H9 (cell line): ENCODE data around the gene STRADA. TPM values are rescaled to one million over a fixed set of nuclear protein-coding genes. Genes with fewer than 3 reads are reported as not detected.

Experiments used
- DNase-seq: peaks from one replicate; pipeline ENCODE4 v3.0.0-alpha.2; 2017
- H2AFZ ChIP-seq: one replicate; pipeline ENCODE4 v1.6.1; 2013; ENCODE audit warnings: mild to moderate bottlenecking, low read length, control low read depth, moderate library complexity
- H2AK5ac ChIP-seq: 2 replicates; pipeline ENCODE4 v1.6.1; 2013; ENCODE audit warnings: low read length, control low read depth, mixed read lengths; ENCODE audit not compliant: insufficient read length
- H2BK120ac ChIP-seq: one replicate; pipeline ENCODE4 v1.6.1; 2013; ENCODE audit warnings: low read depth, mild to moderate bottlenecking, low read length, control low read depth, inconsistent platforms; ENCODE audit not compliant: poor library complexity, severe bottlenecking
- H2BK12ac ChIP-seq: 2 replicates; pipeline ENCODE4 v1.6.1; 2013; ENCODE audit warnings: low read length, control low read depth, mixed read lengths, low read depth; ENCODE audit not compliant: insufficient read length
- H2BK15ac ChIP-seq: 2 replicates; pipeline ENCODE4 v1.6.1; 2013; ENCODE audit warnings: low read depth, low read length, control low read depth
- H2BK20ac ChIP-seq: one replicate; pipeline ENCODE4 v1.6.1; 2013; ENCODE audit warnings: low read depth, mild to moderate bottlenecking, low read length, control low read depth, inconsistent platforms; ENCODE audit not compliant: poor library complexity, severe bottlenecking
- H2BK5ac ChIP-seq: 2 replicates; pipeline ENCODE4 v1.6.1; 2013; ENCODE audit warnings: low read length, control low read depth, mixed read lengths; ENCODE audit not compliant: insufficient read length
- H3K14ac ChIP-seq: 2 replicates; pipeline ENCODE4 v1.6.1; 2013; ENCODE audit warnings: low read length, control low read depth; ENCODE audit not compliant: insufficient read depth
- H3K18ac ChIP-seq: 2 replicates; pipeline ENCODE4 v1.6.1; 2013; ENCODE audit warnings: low read depth, mild to moderate bottlenecking, mixed read lengths, low read length, control low read depth; ENCODE audit not compliant: insufficient read length
- H3K23ac ChIP-seq: 2 replicates; pipeline ENCODE4 v1.6.1; 2013; ENCODE audit warnings: low read length, control low read depth, mixed read lengths, low read depth; ENCODE audit not compliant: insufficient read length
- H3K23me2 ChIP-seq: 2 replicates; pipeline ENCODE4 v1.6.1; 2013; ENCODE audit warnings: low read depth, mild to moderate bottlenecking, mixed read lengths, low read length, control low read depth; ENCODE audit not compliant: insufficient read length, poor library complexity, severe bottlenecking
- H3K27ac ChIP-seq: 2 replicates; pipeline ENCODE4 v1.5.1; 2013; ENCODE audit warnings: low read length, control low read depth, mixed read lengths, low read depth; ENCODE audit not compliant: insufficient read length
- H3K27me3 ChIP-seq: 2 replicates; pipeline ENCODE4 v1.6.1; 2013; ENCODE audit warnings: low read length, control low read depth, inconsistent platforms; ENCODE audit not compliant: insufficient read depth
- H3K4ac ChIP-seq: 2 replicates; pipeline ENCODE4 v1.6.1; 2013; ENCODE audit warnings: low read depth, mild to moderate bottlenecking, control low read depth, inconsistent platforms, low read length, moderate library complexity
- H3K4me1 ChIP-seq: 2 replicates; pipeline ENCODE4 v1.6.1; 2013; ENCODE audit warnings: low read length, control low read depth, inconsistent platforms; ENCODE audit not compliant: insufficient read depth
- H3K4me2 ChIP-seq: 2 replicates; pipeline ENCODE4 v1.6.1; 2013; ENCODE audit warnings: low read length, control low read depth, mixed read lengths; ENCODE audit not compliant: insufficient read length, insufficient read depth
- H3K56ac ChIP-seq: 2 replicates; pipeline ENCODE4 v1.6.1; 2013; ENCODE audit warnings: low read depth, mild to moderate bottlenecking, mixed read lengths, low read length, control low read depth; ENCODE audit not compliant: insufficient read length
- H3K79me1 ChIP-seq: 2 replicates; pipeline ENCODE4 v1.6.1; 2013; ENCODE audit warnings: low read depth, mild to moderate bottlenecking, moderate library complexity, low read length, control low read depth, inconsistent platforms; ENCODE audit not compliant: insufficient read depth, poor library complexity, severe bottlenecking
- H3K79me2 ChIP-seq: 2 replicates; pipeline ENCODE4 v1.6.1; 2013; ENCODE audit warnings: low read length, control low read depth, inconsistent platforms; ENCODE audit not compliant: insufficient read depth
- H3K9ac ChIP-seq: 2 replicates; pipeline ENCODE4 v1.6.1; 2013; ENCODE audit warnings: low read length, control low read depth, mixed read lengths; ENCODE audit not compliant: insufficient read length; ENCODE audit errors: extremely low read depth
- H3K9me3 ChIP-seq: one replicate; pipeline ENCODE4 v1.6.1; 2013; ENCODE audit warnings: low read depth, low read length, inconsistent platforms; ENCODE audit not compliant: control insufficient read depth
- H3T11ph ChIP-seq: one replicate; pipeline ENCODE4 v1.6.1; 2013; ENCODE audit warnings: mild to moderate bottlenecking, low read length, control low read depth, inconsistent platforms
- H4K20me1 ChIP-seq: one replicate; pipeline ENCODE4 v1.6.1; 2013; ENCODE audit not compliant: control insufficient read depth, insufficient read length, insufficient read depth
- H4K5ac ChIP-seq: 2 replicates; pipeline ENCODE4 v1.6.1; 2013; ENCODE audit warnings: low read depth, mild to moderate bottlenecking, mixed read lengths, low read length, control low read depth; ENCODE audit not compliant: insufficient read length
- H4K8ac ChIP-seq: replicated peaks from 2 replicates; pipeline ENCODE4 v1.6.1; 2013; ENCODE audit warnings: low read length, control low read depth, mixed read lengths, low read depth; ENCODE audit not compliant: insufficient read length
- H4K91ac ChIP-seq: 2 replicates; pipeline ENCODE4 v1.6.1; 2013; ENCODE audit warnings: low read depth, mild to moderate bottlenecking, moderate library complexity, mixed read lengths, low read length, control low read depth; ENCODE audit not compliant: insufficient read length
- H3K27ac Mint-ChIP-seq, 3 experiments: 2 replicates in 2 of 3; 3 replicates in 1 of 3; pipeline ENCODE4 v1.8.0; 2020 to 2021; ENCODE audit warnings: mixed read lengths in 3 of 3, mild to moderate bottlenecking in 1 of 3, moderate library complexity in 1 of 3
- H3K27me3 Mint-ChIP-seq: 2 replicates; pipeline ENCODE4 v1.8.0; 2021; ENCODE audit warnings: low read depth, mild to moderate bottlenecking, moderate library complexity, mixed read lengths
- H3K36me3 Mint-ChIP-seq, 3 experiments: 2 replicates in 2 of 3; 3 replicates in 1 of 3; pipeline ENCODE4 v1.8.0; 2020 to 2021; ENCODE audit warnings: low read depth in 3 of 3, mixed read lengths in 3 of 3; ENCODE audit not compliant: insufficient read depth in 1 of 3
- H3K4me1 Mint-ChIP-seq, 2 experiments: 2 replicates each; pipeline ENCODE4 v1.8.0; 2020; ENCODE audit warnings: mixed read lengths in 2 of 2
- H3K4me3 Mint-ChIP-seq, 2 experiments: 2 replicates in 1 of 2; 3 replicates in 1 of 2; pipeline ENCODE4 v1.8.0; 2020 to 2021; ENCODE audit warnings: mild to moderate bottlenecking in 2 of 2, mixed read lengths in 2 of 2, moderate library complexity in 1 of 2
- H3K9me3 Mint-ChIP-seq, 2 experiments: 2 replicates in 1 of 2; 3 replicates in 1 of 2; pipeline ENCODE4 v1.8.0; 2020; ENCODE audit warnings: mild to moderate bottlenecking in 2 of 2, mixed read lengths in 2 of 2, moderate library complexity in 1 of 2
- CTCF ChIP-seq: fragments of 200-600 bp; sonication (generic); conservative IDR thresholded peaks from 3 replicates; pipeline ENCODE4 v1.8.0; 2021; ENCODE audit warnings: antibody characterized with exemption, mild to moderate bottlenecking
- WGBS: extraction: QIAGEN DNeasy Blood & Tissue Kit; methylation state at CpG from one replicate; pipeline ENCODE4 v1.1.7; 2013; ENCODE audit warnings: missing lambda C conversion rate, low lambda C conversion rate, mixed read lengths; ENCODE audit not compliant: insufficient read length; ENCODE audit errors: extremely low coverage; 5-methylcytosine and 5-hydroxymethylcytosine counted together
- total RNA-seq: library from RNA; stranded (reverse); gene quantifications from 2 replicates; pipeline ENCODE4 v1.2.1, GENCODE V29; 2021

Gene STRADA
- total RNA-seq, 1 experiment from 2014 or later, result 35.0 TPM

- H3T11ph ChIP-seq, result no peak overlapping the region
- no peak overlapping the region for H3K18ac ChIP-seq
- Mint-ChIP-seq H3K4me1 (peaks cover 33 to 34% of the 10 kb centered on the region in 2 experiments), H3K27ac (0 out of 7 replicates have a peak overlapping the region, but pooled peaks of 1 of the 3 experiments have one; percentile 8), H3K9me3 (no peaks in the 10 kb centered on the region), H3K4me3 (no peak overlapping the region), H3K36me3 (peaks cover 0 to 3% (median 0%) of the 10 kb centered on the region in 3 experiments; a peak in 3 of 7 replicates), H3K27me3 (no peaks in the 10 kb centered on the region)
- H3K27me3 ChIP-seq, result no peaks in the 10 kb centered on the region
- no peak overlapping the region for H3K23ac ChIP-seq
- no peak overlapping the region for H2BK120ac ChIP-seq
- no peak overlapping the region for H4K91ac ChIP-seq
- no peaks in the 10 kb centered on the region for H3K79me1 ChIP-seq
- no peaks in the 10 kb centered on the region for H4K20me1 ChIP-seq
- WGBS, result no CpG with 5 or more reads among the region's 5 CpGs
- H3K9ac ChIP-seq, result no peak overlapping the region
- no peak overlapping the region for H2AK5ac ChIP-seq
- no peak overlapping the region for H3K14ac ChIP-seq
- H3K79me2 ChIP-seq, result no peaks in the 10 kb centered on the region
- no peak overlapping the region for H2BK15ac ChIP-seq
- no peaks in the 10 kb centered on the region for H3K9me3 ChIP-seq
- peak; percentile 64 for TF ChIP-seq CTCF
- no peaks in the 10 kb centered on the region for H3K23me2 ChIP-seq
- no peak overlapping the region for H3K4me2 ChIP-seq
- no peak overlapping the region for H4K8ac ChIP-seq
- H4K5ac ChIP-seq, result no peak overlapping the region
- H2BK12ac ChIP-seq, result no peak overlapping the region
- no peak overlapping the region for H3K56ac ChIP-seq
- H3K4me1 ChIP-seq, result peaks cover 8% of the 10 kb centered on the region
- DNase-seq, result peak; percentile 71
- H2BK20ac ChIP-seq, result no peak overlapping the region
- H3K4ac ChIP-seq, result no peak overlapping the region
- no peak overlapping the region for H2BK5ac ChIP-seq
- H2AFZ ChIP-seq, result no peak overlapping the region
- no peak overlapping the region for H3K27ac ChIP-seq
These were observed 62.4 kb downstream of the STRADA start for GRCh38 chr17:63679214-63679613.
